ENCODE data around the gene CACNB2.

GRCh38 chr10:18325410-18325809 lies 185.2 kb downstream of the CACNB2 start:
- TF ChIP-seq POLR2A (IDR thresholded peaks at IDR 0.05; ENCODE audit: low read depth, low read length), result no peak
- TF ChIP-seq TAF1 (IDR thresholded peaks at IDR 0.05; ENCODE audit: borderline replicate concordance, low read depth, low read length), result no peak
